OCI-LY7 (cell line): ENCODE results near the gene SLC30A7. TPM values are rescaled to one million over a fixed set of nuclear protein-coding genes. Genes with fewer than 3 reads are reported as not detected.

Source experiments
- BruUV-seq: library from RNA; stranded (reverse); fragments of 400-500 nt; replicated peaks from 2 replicates; lab custom pipeline; 2021; lab: Mats Ljungman, UMichigan
- CTCF ChIA-PET: fragments of 300-600 bp; sonication (Branson Sonifier 250); formaldehyde crosslinking; loops from one replicate; lab custom pipeline; 2022; ENCODE audit warnings: antibody characterized with exemption; ENCODE audit not compliant: unreplicated experiment; lab: Charles Lee
- POLR2A ChIA-PET: fragments of 300-600 bp; sonication (Branson Sonifier 250); formaldehyde crosslinking; loops from one replicate; lab custom pipeline; 2022; ENCODE audit warnings: antibody characterized with exemption; lab: Charles Lee
- DNase-seq: peaks from one replicate; pipeline ENCODE4 v3.0.0-alpha.2; 2015; ENCODE audit warnings: low spot score
- H2AFZ ChIP-seq: fragments of 200-600 bp; sonication (generic), shearing (Covaris generic); 2 replicates; pipeline ENCODE4 v1.6.1; 2014; ENCODE audit warnings: mild to moderate bottlenecking, antibody characterized with exemption, low read length, moderate library complexity
- H3K27ac ChIP-seq: fragments of 200-600 bp; sonication (generic); 2 replicates; pipeline ENCODE4 v1.5.1; 2014; ENCODE audit warnings: mixed run types, low read depth, mild to moderate bottlenecking, moderate library complexity, low read length, inconsistent platforms; ENCODE audit not compliant: poor library complexity, severe bottlenecking
- H3K36me3 ChIP-seq: fragments of 200-600 bp; sonication (generic); 2 replicates; pipeline ENCODE4 v1.6.1; 2014; ENCODE audit warnings: mild to moderate bottlenecking, antibody characterized with exemption, low read length, moderate library complexity, mixed read lengths; ENCODE audit not compliant: insufficient read depth
- H3K4me1 ChIP-seq: fragments of 200-600 bp; sonication (generic); 2 replicates; pipeline ENCODE4 v1.5.1; 2014; ENCODE audit warnings: mild to moderate bottlenecking, low read length; ENCODE audit not compliant: insufficient read depth, poor library complexity, severe bottlenecking
- H3K4me2 ChIP-seq: fragments of 200-600 bp; sonication (generic); 2 replicates; pipeline ENCODE4 v1.6.1; 2014; ENCODE audit warnings: mild to moderate bottlenecking, low read length
- H3K4me3 ChIP-seq: fragments of 200-600 bp; sonication (generic); 2 replicates; pipeline ENCODE4 v1.5.1; 2014; ENCODE audit warnings: mild to moderate bottlenecking, low read depth, low read length; ENCODE audit not compliant: poor library complexity, severe bottlenecking
- H3K79me2 ChIP-seq: fragments of 200-600 bp; sonication (generic); 2 replicates; pipeline ENCODE4 v1.6.1; 2016; ENCODE audit warnings: low read depth, mild to moderate bottlenecking, low read length, moderate library complexity, mixed read lengths; ENCODE audit not compliant: insufficient read depth
- H3K9me2 ChIP-seq: fragments of 200-600 bp; sonication (generic); 2 replicates; pipeline ENCODE4 v1.6.1; 2016; ENCODE audit warnings: mild to moderate bottlenecking, low read length, mixed read lengths; ENCODE audit not compliant: insufficient read depth
- H3K9me3 ChIP-seq: fragments of 200-600 bp; sonication (generic); 2 replicates; pipeline ENCODE4 v1.6.1; 2014; ENCODE audit warnings: mild to moderate bottlenecking, mixed run types, low read length, mixed read lengths
- H4K20me1 ChIP-seq: fragments of 200-600 bp; sonication (generic); 2 replicates; pipeline ENCODE4 v1.6.1; 2014; ENCODE audit warnings: mild to moderate bottlenecking, antibody characterized with exemption, low read length, moderate library complexity, mixed read lengths; ENCODE audit not compliant: insufficient read depth
- EZH2phosphoT487 ChIP-seq: fragments of 200-600 bp; sonication (generic); IDR thresholded peaks from 2 replicates; pipeline ENCODE4 v1.6.1; 2018; ENCODE audit warnings: low read depth, borderline replicate concordance, mild to moderate bottlenecking, mixed run types, antibody characterized with exemption, low read length, moderate library complexity, mixed read lengths
- intact Hi-C: fragments of 100-400 bp; cut with micrococcal nuclease; formaldehyde crosslinking; loops from one replicate; pipeline ENCODE4 v1.10.0; 2022; ENCODE audit not compliant: unreplicated experiment
- total RNA-seq, 2 experiments: library from RNA; depleted of rRNA in 1 of 2; stranded (reverse); fragments of >200 nt in 1 of 2; shearing (Covaris generic) in 1 of 2; gene quantifications; 2 replicates each; pipeline ENCODE4 v1.2.3, GENCODE V29; 2014 to 2022
- TF ChIP-seq, protein P1 (sequence below): fragments of 200-600 bp; sonication (generic); conservative IDR thresholded peaks from 2 replicates; pipeline ENCODE4 v1.5.1; 2014; ENCODE audit warnings: mild to moderate bottlenecking, antibody characterized with exemption, low read length, moderate library complexity, mixed read lengths

The SLC30A7 gene
- total RNA-seq, 2 experiments from 2014 or later, result 8.6 to 15.3 TPM

DNA sequence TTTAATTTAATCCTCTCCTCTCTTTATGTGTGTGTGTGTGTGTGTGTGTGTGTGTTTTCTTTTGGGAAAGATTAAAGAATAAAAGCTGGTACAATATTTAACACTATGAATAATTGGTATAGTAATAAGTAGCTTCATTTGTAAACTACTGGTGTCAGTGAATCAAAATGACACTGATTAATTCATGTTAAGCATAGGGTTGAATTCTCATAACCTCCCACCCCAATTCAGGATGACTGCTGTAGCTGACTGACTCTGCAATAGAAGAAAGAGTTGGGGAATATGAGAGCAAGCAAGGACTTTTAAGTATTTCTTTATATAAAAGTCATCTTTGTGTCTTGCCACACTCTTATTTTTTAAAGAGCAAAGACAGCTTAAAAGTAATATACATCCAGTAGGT, 13.1 kb downstream of the SLC30A7 start:
- intact Hi-C loops, result no loop called here
- Histone ChIP-seq H3K9me3 (no peaks in the 10 kb centered on the region), H3K4me3 (no peak overlapping the region), H3K9me2 (no peaks in the 10 kb centered on the region), H4K20me1 (no peaks in the 10 kb centered on the region), H3K79me2 (no peaks in the 10 kb centered on the region; the same call in 1 of the 2 replicates), H3K4me2 (no peak overlapping the region), H2AFZ (no peak overlapping the region), H3K27ac (no peak overlapping the region), H3K4me1 (no peaks in the 10 kb centered on the region), H3K36me3 (peaks cover 91% of the 10 kb centered on the region)
- CTCF ChIA-PET, result no interaction called here
- POLR2A ChIA-PET, result interaction anchor here (0.6 to 3.5 kb wide), 6 partner anchors 8 to 445 kb away, joined by 3 to 18 read pairs (median 4); partner anchors contain the start of genes EXTL2 and SLC30A7
- TF ChIP-seq, protein P1, sequence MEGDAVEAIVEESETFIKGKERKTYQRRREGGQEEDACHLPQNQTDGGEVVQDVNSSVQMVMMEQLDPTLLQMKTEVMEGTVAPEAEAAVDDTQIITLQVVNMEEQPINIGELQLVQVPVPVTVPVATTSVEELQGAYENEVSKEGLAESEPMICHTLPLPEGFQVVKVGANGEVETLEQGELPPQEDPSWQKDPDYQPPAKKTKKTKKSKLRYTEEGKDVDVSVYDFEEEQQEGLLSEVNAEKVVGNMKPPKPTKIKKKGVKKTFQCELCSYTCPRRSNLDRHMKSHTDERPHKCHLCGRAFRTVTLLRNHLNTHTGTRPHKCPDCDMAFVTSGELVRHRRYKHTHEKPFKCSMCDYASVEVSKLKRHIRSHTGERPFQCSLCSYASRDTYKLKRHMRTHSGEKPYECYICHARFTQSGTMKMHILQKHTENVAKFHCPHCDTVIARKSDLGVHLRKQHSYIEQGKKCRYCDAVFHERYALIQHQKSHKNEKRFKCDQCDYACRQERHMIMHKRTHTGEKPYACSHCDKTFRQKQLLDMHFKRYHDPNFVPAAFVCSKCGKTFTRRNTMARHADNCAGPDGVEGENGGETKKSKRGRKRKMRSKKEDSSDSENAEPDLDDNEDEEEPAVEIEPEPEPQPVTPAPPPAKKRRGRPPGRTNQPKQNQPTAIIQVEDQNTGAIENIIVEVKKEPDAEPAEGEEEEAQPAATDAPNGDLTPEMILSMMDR, result no peak
- TF ChIP-seq EZH2phosphoT487, result no peak
- DNase-seq, result no peak
- no TSS peak for BruUV-seq

DNA sequence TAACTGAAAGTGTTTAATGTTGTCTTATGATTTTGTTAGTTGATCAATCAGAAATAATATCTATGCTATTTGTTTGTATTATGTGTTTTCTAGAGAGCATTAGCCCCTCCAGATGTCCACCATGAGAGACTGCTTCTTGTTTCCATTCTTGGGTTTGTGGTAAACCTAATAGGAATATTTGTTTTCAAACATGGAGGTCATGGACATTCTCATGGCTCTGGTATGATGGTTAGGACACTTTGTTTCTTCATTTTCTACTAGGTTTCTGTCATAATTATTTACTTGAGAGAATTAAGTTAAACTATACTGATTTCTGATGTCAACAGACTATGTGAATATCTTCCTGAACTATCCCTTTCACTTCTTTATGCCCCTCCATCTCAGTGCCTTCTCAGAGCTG, 16.1 kb downstream of the SLC30A7 start:
- Histone ChIP-seq H2AFZ (no peak overlapping the region), H3K27ac (no peak overlapping the region), H4K20me1 (no peaks in the 10 kb centered on the region), H3K4me1 (no peaks in the 10 kb centered on the region), H3K36me3 (peaks cover 88% of the 10 kb centered on the region), H3K79me2 (no peaks in the 10 kb centered on the region), H3K4me2 (no peak overlapping the region), H3K9me3 (no peaks in the 10 kb centered on the region), H3K9me2 (no peaks in the 10 kb centered on the region), H3K4me3 (no peak overlapping the region)
- ChIA-PET POLR2A (no interaction called here), CTCF (no interaction called here)
- TF ChIP-seq, protein P1, result no peak
- TF ChIP-seq EZH2phosphoT487, result no peak
- intact Hi-C loops, result loop anchor here (10.0 kb wide), 1 partner anchor 213 kb away; no protein-coding TSS in a partner anchor
- BruUV-seq, result no TSS peak
- DNase-seq, result no peak

DNA sequence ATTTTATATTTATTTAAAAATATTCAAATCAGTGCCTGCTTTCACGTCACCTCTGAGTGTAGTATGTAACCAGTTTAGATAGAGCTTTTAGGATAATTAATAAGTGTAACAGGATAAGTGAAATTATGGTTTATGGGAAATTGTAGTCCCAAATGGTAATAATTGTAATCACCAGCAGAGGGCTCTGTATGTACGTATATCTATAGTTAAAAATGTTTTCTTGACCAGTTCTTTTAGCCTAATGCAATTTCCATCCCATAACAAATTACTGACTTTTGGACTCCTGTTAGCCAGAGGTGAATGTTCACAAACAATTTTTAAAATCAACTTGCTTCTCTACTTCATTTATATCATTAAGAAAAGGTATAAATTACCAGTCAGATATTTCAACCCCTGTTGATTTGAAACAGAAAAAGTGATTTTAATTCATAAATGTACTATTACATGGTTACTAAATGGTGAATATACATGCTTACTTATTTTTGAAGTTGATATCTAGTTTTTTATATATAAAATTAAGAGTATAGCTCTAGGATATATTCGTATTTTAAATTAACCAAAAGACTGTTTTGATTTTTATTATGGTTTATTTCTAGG, 25.3 kb downstream of the SLC30A7 start:
- Histone ChIP-seq H3K79me2 (no peaks in the 10 kb centered on the region), H3K36me3 (peaks cover 61% of the 10 kb centered on the region), H3K4me3 (no peak overlapping the region), H3K9me2 (no peaks in the 10 kb centered on the region), H4K20me1 (no peaks in the 10 kb centered on the region), H3K27ac (no peak overlapping the region), H3K9me3 (no peaks in the 10 kb centered on the region), H2AFZ (no peak overlapping the region), H3K4me2 (no peak overlapping the region), H3K4me1 (peaks cover 12% of the 10 kb centered on the region)
- intact Hi-C loops, result loop anchor here (1.0 kb wide), 1 partner anchor 367 kb away; no protein-coding TSS in a partner anchor
- ChIA-PET POLR2A (no interaction called here), CTCF (no interaction called here)
- BruUV-seq, result no TSS peak
- DNase-seq, result peak; percentile 75
- TF ChIP-seq, protein P1, result peak; percentile 86
- no peak for TF ChIP-seq EZH2phosphoT487
